Renal cortex interstitium (tissue), 11 donors: ENCODE results near the gene ROR2. TPM values are rescaled to one million over a fixed set of nuclear protein-coding genes. Genes with fewer than 3 reads are reported as not detected.
A peak's percentile ranks its signal among the peaks of the same experiment; 100 is the strongest.

Source experiments
- DNase-seq, 11 donors: peaks; one replicate each; pipeline ENCODE4 v3.0.0-alpha.2; 2013; ENCODE audit warnings: low read depth in 9 of 11, low spot score in 4 of 11; ENCODE audit errors: extremely low read depth in 1 of 11
- polyA plus RNA-seq, 3 donors: library from polyadenylated mRNA; unstranded; fragments of 120-200 nt; gene quantifications; one replicate each; pipeline ENCODE4 v1.2.1, GENCODE V29; 2013; ENCODE audit not compliant: insufficient read length in 3 of 3

Gene ROR2
- polyA plus RNA-seq, 3 donors = 17.4 to 20.5 (median 20.0) TPM

DNA sequence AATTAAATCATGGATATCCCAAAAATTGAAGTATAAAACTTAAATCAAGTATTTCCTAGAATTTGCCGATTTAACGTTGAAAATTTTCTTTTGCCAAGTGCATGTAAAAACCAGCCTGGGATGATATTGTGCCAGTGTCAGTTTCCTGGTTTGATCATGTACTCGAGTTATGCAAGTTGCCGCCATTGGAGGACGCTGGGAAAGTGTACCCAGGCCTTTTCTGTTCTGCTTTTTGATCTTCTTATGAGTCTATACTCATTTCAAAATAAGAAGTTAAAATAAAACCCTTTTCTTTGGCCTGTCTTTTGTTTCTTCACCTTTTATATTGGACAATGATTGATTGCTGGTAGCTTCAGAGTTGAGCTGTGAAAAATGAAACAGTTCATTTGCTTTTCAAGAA, 433.3 kb downstream of the ROR2 start:
- no peak for DNase-seq

- DNase-seq = no peak
Observed at GRCh38 chr9:91516081-91516480, 433.9 kb downstream of the ROR2 start.

DNA sequence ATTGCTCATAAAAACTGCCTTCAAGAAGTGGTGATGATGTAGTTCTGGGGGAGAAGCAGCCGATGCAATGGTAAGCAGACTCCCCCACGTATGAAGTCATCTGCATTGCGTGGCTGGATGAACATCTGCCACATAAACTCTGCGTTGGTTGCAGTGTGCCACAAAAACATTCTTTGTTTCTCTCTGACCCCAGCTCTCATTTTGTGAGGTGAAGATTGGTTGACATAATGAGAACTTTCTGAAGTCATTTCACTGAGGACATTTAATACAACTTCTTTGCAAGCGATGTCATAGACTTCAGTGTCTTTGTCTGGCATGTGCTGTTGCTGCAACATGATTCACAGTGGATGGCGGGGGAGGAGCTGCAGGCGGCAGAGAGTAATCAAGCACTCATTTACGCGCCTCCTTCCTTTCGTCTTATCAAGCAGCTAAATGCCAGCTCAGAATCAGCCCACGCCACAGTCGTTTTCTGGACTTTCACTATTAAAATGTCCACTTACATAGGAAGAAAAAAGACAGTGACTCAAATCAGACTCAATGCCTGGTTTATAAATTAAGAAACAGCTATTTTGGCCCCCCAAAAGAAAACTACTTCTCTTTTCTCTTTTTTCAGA, 434.8 kb downstream of the ROR2 start:
- peak; percentile 30 to 79 (median 59) for DNase-seq

Other genes with a start within 250 kb of the ROR2 start
- 10 to 100 TPM; 85.3 to 98.0 (median 92.2) TPM for gene SPTLC1, start 165.2 kb upstream of the ROR2 start, polyA plus RNA-seq